Spleen (tissue), 11 donors: ENCODE results near the gene NUDT15. TPM values are rescaled to one million over a fixed set of nuclear protein-coding genes. Genes with fewer than 3 reads are reported as not detected.

Experiments
- DNase-seq: peaks from one replicate; pipeline ENCODE4 v3.0.0-alpha.2; 2020
- H3K27ac ChIP-seq, 8 donors: fragments of 200-600 bp; sonication (generic) in 7 of 8; 1 replicate in 4 of 8; 2 replicates in 4 of 8; pipeline versions ENCODE4 v1.5.0 to v1.8.0; 2016 to 2021; ENCODE audit warnings: inconsistent platforms in 4 of 8, mild to moderate bottlenecking in 4 of 8, moderate library complexity in 1 of 8
- H3K27me3 ChIP-seq, 7 donors: fragments of 200-600 bp; sonication (generic) in 6 of 7; replicated peaks in 1 of 7; 1 replicate in 4 of 7; 2 replicates in 3 of 7; pipeline versions ENCODE4 v1.5.0 to v1.8.0; 2016 to 2021; ENCODE audit warnings: inconsistent platforms in 3 of 7, mild to moderate bottlenecking in 1 of 7
- H3K36me3 ChIP-seq, 6 donors: fragments of 200-600 bp; sonication (generic) in 5 of 6; 1 replicate in 4 of 6; 2 replicates in 2 of 6; pipeline versions ENCODE4 v1.5.0 to v1.8.0; 2016 to 2021; ENCODE audit warnings: inconsistent platforms in 2 of 6
- H3K4me1 ChIP-seq, 6 donors: fragments of 200-600 bp; sonication (generic) in 5 of 6; 1 replicate in 3 of 6; 2 replicates in 3 of 6; pipeline versions ENCODE4 v1.5.0 to v1.8.0; 2016 to 2021; ENCODE audit warnings: inconsistent platforms in 3 of 6
- H3K4me3 ChIP-seq, 8 donors: fragments of 200-600 bp; sonication (generic) in 7 of 8; 1 replicate in 4 of 8; 2 replicates in 4 of 8; pipeline versions ENCODE4 v1.5.0 to v1.8.0; 2016 to 2021; ENCODE audit warnings: inconsistent platforms in 4 of 8, mild to moderate bottlenecking in 4 of 8, moderate library complexity in 2 of 8
- H3K9me3 ChIP-seq, 8 donors: fragments of 200-600 bp; sonication (generic) in 7 of 8; 1 replicate in 4 of 8; 2 replicates in 4 of 8; pipeline versions ENCODE4 v1.5.0 to v1.8.0; 2016 to 2021; ENCODE audit warnings: inconsistent platforms in 4 of 8
- CTCF ChIP-seq, 11 experiments: fragments of 200-600 bp in 7 of 11; fragments of 450-650 bp in 4 of 11; sonication (generic) in 4 of 11; IDR thresholded peaks in 8 of 11; conservative IDR thresholded peaks in 3 of 11; 1 replicate in 7 of 11; 2 replicates in 4 of 11; pipeline versions ENCODE4 v1.4.0 to v1.8.0; 2016 to 2021; ENCODE audit warnings: antibody characterized with exemption in 11 of 11, inconsistent platforms in 4 of 11, mild to moderate bottlenecking in 1 of 11
- POLR2A ChIP-seq, 3 donors: fragments of 450-650 bp; IDR thresholded peaks; one replicate each; pipeline ENCODE4 v1.5.1; 2017; ENCODE audit warnings: antibody characterized with exemption in 3 of 3, mild to moderate bottlenecking in 1 of 3
- POLR2AphosphoS5 ChIP-seq, 3 donors: sonication (generic); formaldehyde crosslinking; IDR thresholded peaks; one replicate each; pipeline ENCODE4 v1.5.1; 2017; ENCODE audit warnings: antibody characterized with exemption in 3 of 3
- WGBS, 5 donors: extraction: QIAGEN DNeasy Blood & Tissue Kit in 3 of 5; methylation state at CpG; one replicate each; pipeline versions ENCODE4 v1.1.5 to v1.1.7; 2013 to 2018; 5-methylcytosine and 5-hydroxymethylcytosine counted together
- intact Hi-C: fragments of 100-400 bp; cut with DNase I; formaldehyde crosslinking; loops from one replicate; pipeline ENCODE4 v1.15.0; 2023; ENCODE audit warnings: low total_unique reads
- polyA plus RNA-seq, 3 donors: library from polyadenylated mRNA; stranded (reverse); fragments of 200-250 nt; gene quantifications; one replicate each; pipeline ENCODE4 v1.2.1, GENCODE V29; 2013
- total RNA-seq, 7 donors: library from RNA; depleted of rRNA in 3 of 7; stranded (reverse); fragments of >200 nt in 3 of 7; fragmentation: NEBNext Ultra II Directional in 4 of 7; extraction: Animal tissue kit (Norgen Biotek cat#: 25700) in 4 of 7; gene quantifications; one replicate each; pipeline versions ENCODE4 v1.1.0 to v1.2.1, GENCODE V29; 2016 to 2021
- donor health status: healthy with polysubstance abuse.
- donor health status: DM: no; HTN: no; CAD: no; lungs with moderate emphysema.
- donor health status: DM: no; HTN: no; CAD: no.
- donor health status: Bipolar disorder and iron deficiency.
- donor health status: healthy.
- donor health status: DM: no; HTN: no; CAD: no.
- donor health status: DM: yes; HTN: yes; CAD: no.

NUDT15 gene
- total and polyA plus RNA-seq, 10 donors, result 4.5 to 9.4 (median 5.8) TPM

- intact Hi-C loops, result no loop called here
- peak within 1 kb of the TSS; percentile 79 to 91 (median 88) for H3K27ac ChIP-seq
These were observed 57.4 kb downstream of the NUDT15 start, which contains the start of gene MED4 for GRCh38 chr13:48094781-48095502. Gene MED4, minus strand, starts transcription at chr13:48095104. Its CDS starts 26 bp downstream, at chr13:48095078.

GRCh38 chr13:48096670-48097069 is 59.1 kb downstream of the NUDT15 start:
- intact Hi-C loops, result no loop called here
- no peak for DNase-seq
- Histone ChIP-seq H3K4me3 (no peak overlapping the region), H3K27me3 (no peaks in the 10 kb centered on the region), H3K27ac (no peak overlapping the region), H3K9me3 (no peaks in the 10 kb centered on the region), H3K36me3 (no peaks in the 10 kb centered on the region), H3K4me1 (peaks cover 18 to 35% (median 29%) of the 10 kb centered on the region in 6 donors)
- TF ChIP-seq POLR2A (IDR thresholded peaks at IDR 0.05) (no peak), POLR2AphosphoS5 (IDR thresholded peaks at IDR 0.05) (no peak), CTCF (IDR thresholded peaks at IDR 0.05 in 8 of 11, conservative IDR thresholded peaks at IDR 0.05 in 3 of 11) (no peak)
- 79 to 88% (median 86%) methylated on average over 3 of the region's 3 CpGs for WGBS, 5 donors

More at GRCh38 chr13:48094781-48095502, 57.4 kb downstream of the NUDT15 start, which contains the start of gene MED4:
- Histone ChIP-seq H3K4me1 (peaks cover 19 to 52% (median 45%) of the 10 kb centered on the region in 6 donors), H3K27me3 (no peaks in the 10 kb centered on the region), H3K36me3 (peaks cover 0 to 2% (median 0%) of the 10 kb centered on the region in 6 donors), H3K9me3 (no peaks in the 10 kb centered on the region), H3K4me3 (peak within 1 kb of the TSS; percentile 64 to 96 (median 92))
- peak; percentile 99 for DNase-seq
- TF ChIP-seq POLR2A (IDR thresholded peaks at IDR 0.05) (peak; percentile 62 to 72 (median 63)), POLR2AphosphoS5 (IDR thresholded peaks at IDR 0.05) (peak; percentile 99 to 100 (median 99)), CTCF (IDR thresholded peaks at IDR 0.05 in 8 of 11, conservative IDR thresholded peaks at IDR 0.05 in 3 of 11) (peak; percentile 99 to 100 (median 99))
- WGBS, 5 donors, result 10 to 16% (median 12%) methylated on average over 38 to 54 of the region's 54 CpGs

Other genes with a start within 250 kb of the NUDT15 start
- gene SUCLA2, start 36.5 kb upstream of the NUDT15 start, total RNA-seq, result 10 to 100 TPM; 27.9 to 49.6 (median 36.6) TPM
- 10 to 100 TPM; 14.4 to 22.3 (median 21.5) TPM for gene SUCLA2, start 36.5 kb upstream of the NUDT15 start, polyA plus RNA-seq
- gene MED4, start 57.4 kb downstream of the NUDT15 start, total RNA-seq, result 10 to 100 TPM; 35.7 to 50.8 (median 38.1) TPM
- gene MED4, start 57.4 kb downstream of the NUDT15 start, polyA plus RNA-seq, result 10 to 100 TPM; 47.3 to 61.7 (median 61.6) TPM
- gene ITM2B, start 195.5 kb downstream of the NUDT15 start, total RNA-seq, result 100 to 1,000 TPM; 603 to 890 (median 793) TPM
- 100 to 1,000 TPM; 244 to 311 (median 249) TPM for gene ITM2B, start 195.5 kb downstream of the NUDT15 start, polyA plus RNA-seq